Fibroblast of upper back skin (primary cell): ENCODE data around the gene TXNL4A.
"Not testable (repeated sequence)": the region's sequence is repeated elsewhere in the genome, so short reads cannot be mapped to it uniquely, and the experiment has no call there.

Experiments used
- DNase-seq: peaks from one replicate; pipeline ENCODE4 v3.0.0-alpha.2; 2013

TXNL4A gene

DNA sequence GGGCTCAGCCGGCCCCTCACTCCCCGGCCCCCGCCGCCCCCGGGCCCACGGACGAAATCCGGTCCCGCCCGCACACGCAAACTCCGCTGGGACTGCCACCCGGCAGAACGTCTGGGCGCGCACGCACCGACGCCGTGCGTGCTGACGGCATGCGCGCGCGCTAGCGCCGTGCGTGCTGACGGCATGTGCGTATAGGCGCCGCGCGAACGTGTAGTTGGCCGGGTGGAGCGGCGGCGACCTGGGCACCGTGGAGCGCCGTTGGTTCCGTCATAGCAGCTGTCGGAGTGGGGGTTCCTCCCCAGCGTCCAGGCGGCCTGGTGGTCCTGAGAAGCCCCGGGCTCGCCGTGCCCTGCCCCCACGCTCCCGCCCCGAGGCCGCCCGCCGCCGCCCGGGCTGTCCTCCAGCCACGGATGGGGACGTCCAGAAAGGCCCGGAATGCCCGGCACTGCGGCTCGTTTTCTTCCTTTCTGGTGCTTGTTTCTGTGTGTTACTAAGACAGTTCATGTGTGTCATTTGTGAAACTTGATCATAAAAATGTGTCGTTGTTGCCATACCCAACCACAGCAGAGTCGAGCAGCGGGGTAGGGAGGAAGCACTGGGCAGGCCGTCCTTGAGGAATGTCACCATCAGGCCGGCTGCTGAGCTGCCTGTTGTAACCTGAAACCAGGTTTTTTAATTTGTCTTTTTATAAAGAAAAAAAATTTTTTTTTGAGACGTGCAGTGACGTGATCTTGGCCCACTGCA lies at the start of gene TXNL4A:
TXNL4A (minus strand) TSS at position 113 of the 744 bp plus-strand sequence. CDS start 171 bp downstream, outside the sequence.
- DNase-seq: peak; percentile 83

- DNase-seq: no peak
Observed at GRCh38 chr18:80037300-80037699, 48.9 kb upstream of the TXNL4A start.

- no peak for DNase-seq
Observed at GRCh38 chr18:80035997-80036396, 47.6 kb upstream of the TXNL4A start.

DNA sequence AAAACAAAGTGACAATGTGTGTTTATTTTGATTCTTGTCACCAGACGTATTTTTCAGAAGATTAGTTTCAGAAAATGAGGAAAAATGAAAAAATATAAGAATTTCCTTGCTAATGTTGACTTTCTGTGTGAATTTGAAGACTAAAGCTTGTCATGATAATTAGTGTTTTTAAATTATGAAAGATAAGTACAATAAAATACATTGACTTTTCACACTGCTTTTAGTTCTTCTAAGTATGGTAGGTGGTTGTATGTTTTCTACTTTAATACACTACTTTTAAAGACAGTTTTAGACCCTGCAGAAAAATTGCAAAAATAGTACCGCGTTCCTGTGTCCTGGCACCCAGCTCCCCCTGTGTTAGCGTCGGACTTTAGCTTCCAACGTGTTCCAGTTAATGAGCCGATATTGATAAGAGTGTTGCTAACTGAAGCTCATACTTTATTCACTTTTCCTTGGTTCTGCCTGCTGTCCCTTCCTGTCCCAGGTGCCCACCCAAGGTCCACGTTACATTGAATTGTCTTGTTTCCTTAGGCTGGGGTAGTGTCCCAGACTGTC lies 46.6 kb upstream of the TXNL4A start:
- no peak for DNase-seq

DNA sequence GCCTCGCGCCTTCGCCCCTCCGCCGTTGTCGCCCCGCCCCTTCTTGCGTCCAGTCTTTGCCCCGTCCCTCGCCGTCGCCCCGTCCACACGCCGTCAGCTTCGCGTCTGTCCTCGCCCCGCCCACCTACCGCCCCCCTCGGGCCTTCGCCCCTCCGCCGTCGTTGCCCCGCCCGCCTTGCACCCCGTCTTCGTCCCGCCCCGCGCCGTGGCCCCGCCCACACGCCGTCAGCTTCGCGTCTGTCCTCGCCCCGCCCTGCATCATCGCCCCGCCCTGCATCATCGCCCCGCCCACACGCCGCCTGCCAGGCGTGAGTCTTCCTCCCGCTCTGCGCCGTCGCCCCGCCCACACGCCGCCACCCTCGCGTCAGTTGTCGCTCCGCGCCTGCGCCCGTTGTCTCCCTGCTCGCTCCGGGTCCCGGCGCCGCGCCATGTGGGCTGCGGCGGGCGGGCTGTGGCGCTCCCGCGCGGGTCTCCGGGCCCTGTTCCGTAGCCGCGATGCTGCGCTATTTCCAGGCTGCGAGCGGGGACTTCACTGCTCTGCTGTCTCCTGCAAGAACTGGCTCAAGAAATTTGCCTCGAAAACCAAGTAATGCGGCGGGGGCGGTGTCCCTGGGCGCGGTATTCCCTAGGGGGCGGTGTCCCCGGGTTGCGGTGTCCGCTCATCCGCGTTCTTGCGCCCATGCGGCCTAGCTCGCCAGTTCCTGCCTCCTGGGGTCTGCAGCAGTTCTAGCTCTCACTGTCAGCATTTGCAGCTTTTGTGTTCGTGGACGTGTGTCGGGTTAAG lies 45.9 kb upstream of the TXNL4A start, which contains the start of gene RBFA:
RBFA (plus strand) TSS at position 367 of the 784 bp plus-strand sequence; CDS start at position 429, 62 bp downstream.
- DNase-seq: peak; percentile 98

- peak; percentile 8 for DNase-seq
Observed at GRCh38 chr18:80033181-80034067, 45.1 kb upstream of the TXNL4A start.

DNA sequence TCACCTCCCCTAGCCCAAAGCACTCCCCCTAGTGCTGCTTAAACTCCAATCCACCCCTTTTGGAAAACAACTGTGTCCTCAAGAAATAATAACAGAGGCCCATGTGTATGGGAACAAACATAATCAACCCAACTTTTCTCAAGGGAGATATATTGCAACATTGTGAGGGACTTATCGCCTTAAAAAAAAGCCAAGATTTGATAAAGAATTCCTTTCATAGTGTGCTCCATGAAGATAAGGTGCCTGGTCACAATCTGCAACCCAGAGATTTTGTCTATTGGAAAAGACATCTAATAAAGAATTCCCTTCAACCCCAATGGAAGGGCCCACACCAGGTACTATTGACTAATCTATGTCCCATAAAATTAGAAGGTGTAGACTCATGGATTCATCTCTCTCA lies 41.3 kb upstream of the TXNL4A start:
- DNase-seq: no peak

DNA sequence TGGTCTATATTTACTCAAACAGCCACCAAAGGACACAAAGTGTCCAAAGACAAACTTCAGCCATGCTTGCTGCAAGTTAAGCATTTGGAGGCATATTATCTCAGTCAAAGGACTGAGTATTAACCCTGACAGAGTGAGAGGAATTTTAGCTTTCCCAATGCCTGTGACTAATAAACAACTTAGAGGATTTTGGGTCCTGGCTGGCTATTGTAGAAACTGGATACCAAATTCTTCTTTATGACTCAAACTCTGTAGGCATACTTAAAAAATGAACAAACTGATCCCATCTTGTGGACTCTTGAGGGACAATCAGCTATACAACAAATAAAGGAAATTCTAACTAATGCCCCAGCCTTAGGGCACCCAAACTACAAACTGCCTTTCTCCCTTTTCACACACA lies 39.4 kb upstream of the TXNL4A start:
- DNase-seq: peak; percentile 60

DNA sequence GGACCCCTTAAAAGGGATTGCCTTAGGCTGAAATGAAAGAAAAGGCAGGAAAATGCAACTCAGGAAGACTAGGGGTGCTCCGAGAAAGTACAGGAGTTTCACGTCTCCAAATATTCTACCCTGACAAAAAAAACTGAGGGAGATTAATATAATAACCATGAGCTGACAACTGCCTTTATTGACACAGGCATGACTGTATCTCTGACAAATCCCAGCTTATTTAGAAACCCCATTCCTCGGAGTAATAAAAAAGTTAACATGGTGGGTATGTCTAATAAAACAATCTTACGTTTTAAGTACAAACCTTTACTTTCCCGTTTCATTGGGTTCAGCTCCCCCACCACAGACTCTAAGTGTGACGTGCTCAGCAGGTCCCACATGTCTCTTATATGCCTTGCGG lies 38.0 kb upstream of the TXNL4A start:
- DNase-seq: no peak

DNA sequence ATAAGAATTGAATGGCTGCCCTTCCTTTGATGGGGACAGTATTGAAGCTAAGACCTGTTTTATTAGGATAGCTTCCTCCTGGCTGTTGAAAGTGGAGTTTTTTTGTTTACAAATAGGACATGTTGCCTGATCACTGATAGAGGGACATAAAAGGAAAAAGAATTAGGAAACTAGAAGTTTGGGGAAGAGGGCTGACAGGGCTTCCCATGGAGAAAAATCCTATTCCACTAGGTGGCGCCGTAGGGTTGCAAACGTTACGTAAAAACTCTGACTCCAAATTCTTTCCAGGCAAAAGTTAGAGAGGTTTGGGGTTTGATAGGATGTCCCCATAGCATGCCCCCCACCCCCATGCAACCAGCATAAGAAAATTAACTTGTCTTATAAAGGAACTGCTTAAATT lies 34.8 kb upstream of the TXNL4A start:
- no peak for DNase-seq

DNA sequence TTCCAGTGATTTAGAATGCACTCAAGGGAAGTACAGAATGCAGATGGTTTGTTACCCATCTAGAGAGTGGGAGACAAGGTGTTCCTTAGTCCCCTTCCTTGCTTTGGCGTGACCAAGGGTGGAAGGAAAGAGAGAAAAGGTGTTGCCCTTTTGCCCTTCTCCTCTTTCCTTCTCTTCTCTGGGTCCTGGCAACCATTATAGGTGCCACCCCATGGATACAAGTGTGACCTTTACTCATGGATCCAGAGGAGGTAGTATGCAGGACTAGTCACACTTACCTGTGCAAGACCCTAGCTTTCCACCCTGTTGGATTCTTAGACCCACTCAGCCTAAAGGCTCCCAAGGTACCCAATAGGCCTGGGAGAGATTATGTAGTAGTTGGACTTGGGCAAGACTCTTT lies 34.2 kb upstream of the TXNL4A start:
- DNase-seq: no peak

- no peak for DNase-seq
Observed at GRCh38 chr18:80012714-80013113, 24.4 kb upstream of the TXNL4A start.

GRCh38 chr18:80011496-80012137 lies 23.3 kb upstream of the TXNL4A start:
- DNase-seq: not testable (repeated sequence)

DNA sequence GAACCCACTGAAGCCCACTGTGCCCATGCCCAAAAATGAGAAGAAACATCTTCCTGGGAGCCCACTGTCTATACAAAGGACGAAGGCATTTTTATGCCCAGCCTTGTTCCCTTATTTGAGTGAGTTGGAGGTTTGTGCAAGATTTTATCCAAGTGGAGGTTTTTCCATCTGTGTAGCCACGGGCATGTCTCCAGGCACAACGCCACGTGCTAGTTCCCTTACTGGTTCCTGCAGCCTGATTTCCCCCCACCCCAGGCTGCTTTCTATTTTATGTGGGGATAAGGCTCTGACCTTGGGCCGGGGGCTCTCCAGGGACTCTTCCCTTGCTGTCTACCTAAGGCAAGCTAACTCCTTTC lies 22.2 kb upstream of the TXNL4A start:
- DNase-seq: no peak

DNA sequence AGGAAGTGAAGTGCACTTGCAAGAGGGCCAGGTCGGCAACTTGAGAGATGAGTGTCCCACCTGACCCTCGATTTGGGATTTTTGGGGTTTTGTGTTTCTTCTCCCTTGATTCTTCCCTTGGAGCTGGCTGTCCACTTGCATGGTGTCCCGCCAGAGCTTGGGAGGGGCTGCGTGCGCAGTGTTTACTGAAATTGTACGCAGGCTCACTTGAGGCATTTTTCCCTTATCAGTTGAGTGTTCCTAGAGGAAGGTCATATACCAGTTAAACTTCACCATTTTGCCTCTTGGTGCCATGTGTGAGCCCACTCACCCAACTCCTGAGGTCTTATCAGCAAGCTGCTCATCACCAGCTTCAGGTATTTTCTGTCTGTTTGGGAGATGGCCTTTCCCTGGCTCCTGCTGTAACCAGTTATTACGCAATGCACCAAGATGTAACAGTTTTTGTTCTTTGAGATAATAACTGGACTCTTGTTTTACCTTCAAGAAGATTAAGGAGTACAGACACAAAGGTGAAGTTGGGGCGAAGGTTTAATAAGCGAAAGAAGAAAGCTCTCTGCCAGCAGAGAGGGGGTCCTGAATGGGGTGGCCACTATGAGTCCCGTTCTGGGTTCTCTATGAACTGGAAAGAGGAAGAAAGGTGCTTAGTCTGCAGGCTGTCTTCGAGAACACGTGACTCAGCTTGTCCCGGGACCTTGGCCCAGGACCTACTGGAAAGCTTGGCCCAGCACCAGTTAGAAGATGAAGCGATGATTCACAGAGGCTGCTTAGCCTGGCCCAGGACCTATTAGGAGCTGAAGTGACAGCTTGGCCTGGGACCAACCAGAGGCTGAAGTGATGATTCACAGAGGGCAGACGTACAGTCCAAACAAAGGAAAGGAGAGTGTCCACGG lies 21.5 kb upstream of the TXNL4A start:
- peak; percentile 95 for DNase-seq

DNA sequence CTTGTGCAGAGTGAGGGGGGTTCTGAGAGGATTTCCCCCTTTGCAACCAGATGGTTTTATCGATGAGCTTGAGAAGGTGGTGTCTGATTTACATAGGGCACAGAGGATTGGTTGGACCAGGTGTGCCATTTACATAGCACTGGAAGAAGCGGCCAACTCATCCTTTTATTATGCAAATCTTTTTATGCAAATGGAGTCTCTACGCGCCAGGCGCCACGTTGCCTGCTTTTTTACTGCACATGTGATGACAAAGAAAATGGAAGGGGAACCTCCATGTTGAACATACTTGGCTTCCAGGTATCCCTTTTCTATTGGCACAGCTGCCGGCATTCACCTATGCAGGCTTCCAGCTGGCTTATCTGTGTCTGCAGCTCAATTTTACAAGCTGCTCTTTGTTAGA lies 18.4 kb upstream of the TXNL4A start:
- DNase-seq: no peak

DNA sequence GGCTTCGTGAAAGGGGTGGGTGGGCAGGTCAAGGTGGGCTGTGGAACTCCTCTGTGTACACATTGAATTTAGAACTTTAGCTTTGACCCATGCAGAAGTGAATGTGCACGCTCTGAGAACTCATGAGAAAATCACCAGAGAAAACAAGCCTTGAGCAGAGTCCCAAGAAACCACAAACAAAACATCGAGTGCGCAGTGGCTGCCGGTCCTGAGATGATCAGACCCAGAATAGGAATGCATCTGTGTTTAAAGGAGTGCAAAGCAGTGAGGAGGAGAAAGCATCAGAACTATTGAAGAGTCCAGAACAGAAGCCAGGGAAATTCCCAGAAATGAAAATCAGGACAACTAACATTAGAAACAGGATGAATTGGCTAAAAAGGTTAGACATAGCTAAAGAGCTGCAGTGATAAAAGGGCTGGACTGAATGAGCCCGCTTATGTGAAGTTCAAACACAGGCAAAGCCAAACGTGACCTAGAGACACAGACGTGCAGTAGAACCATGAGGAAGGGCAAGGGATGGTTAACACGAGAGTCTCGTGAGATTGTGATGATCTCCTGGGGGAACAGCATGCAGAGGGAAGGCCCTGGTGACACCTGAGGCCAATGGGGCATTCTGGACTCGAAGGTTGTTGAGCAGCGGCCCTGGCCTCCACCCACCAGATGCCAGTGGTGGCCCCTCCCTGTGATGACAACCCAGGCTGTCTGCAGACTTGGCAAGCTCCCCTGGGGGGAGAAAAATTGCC lies 16.4 kb upstream of the TXNL4A start:
- DNase-seq: no peak

- DNase-seq: no peak
Observed at GRCh38 chr18:80002468-80002867, 14.1 kb upstream of the TXNL4A start.

GRCh38 chr18:80000877-80001276 lies 12.5 kb upstream of the TXNL4A start:
- no peak for DNase-seq

- DNase-seq: not testable (repeated sequence)
Observed at GRCh38 chr18:79999701-80000100, 11.3 kb upstream of the TXNL4A start.

DNA sequence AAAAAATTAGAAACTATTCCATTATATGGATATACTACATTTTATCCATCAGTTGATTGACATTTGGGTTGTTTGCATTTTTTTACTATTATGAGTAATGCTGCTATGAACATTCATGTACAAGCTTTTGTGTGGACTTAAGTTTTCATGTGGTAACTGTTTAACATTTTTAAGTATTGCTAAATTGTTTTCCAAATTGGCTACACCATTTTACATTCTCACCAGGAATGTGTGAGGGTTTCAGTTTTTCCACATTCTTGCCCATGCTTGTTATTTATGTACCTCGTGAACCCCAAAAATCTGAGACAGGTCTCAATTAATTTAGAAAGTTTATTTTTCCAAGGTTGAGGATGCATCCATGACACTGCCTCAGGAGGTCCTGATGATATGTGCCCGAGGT lies 3.1 kb upstream of the TXNL4A start:
- DNase-seq: no peak
